GM19328 (cell line): ENCODE data around the gene CAMKK1.
"Not testable (repeated sequence)": the region's sequence is repeated elsewhere in the genome, so short reads cannot be mapped to it uniquely, and the experiment has no call there.

Experiments used
- ATAC-seq: cut with Tn5 transposase; IDR thresholded peaks from one replicate; pipeline ENCODE4 v1.9.1; 2021; ENCODE audit warnings: mild to moderate bottlenecking, moderate library complexity; ENCODE audit not compliant: unreplicated experiment

The CAMKK1 gene

GRCh38 chr17:3880983-3881382, 11.9 kb downstream of the CAMKK1 start:
- no peak for ATAC-seq

DNA sequence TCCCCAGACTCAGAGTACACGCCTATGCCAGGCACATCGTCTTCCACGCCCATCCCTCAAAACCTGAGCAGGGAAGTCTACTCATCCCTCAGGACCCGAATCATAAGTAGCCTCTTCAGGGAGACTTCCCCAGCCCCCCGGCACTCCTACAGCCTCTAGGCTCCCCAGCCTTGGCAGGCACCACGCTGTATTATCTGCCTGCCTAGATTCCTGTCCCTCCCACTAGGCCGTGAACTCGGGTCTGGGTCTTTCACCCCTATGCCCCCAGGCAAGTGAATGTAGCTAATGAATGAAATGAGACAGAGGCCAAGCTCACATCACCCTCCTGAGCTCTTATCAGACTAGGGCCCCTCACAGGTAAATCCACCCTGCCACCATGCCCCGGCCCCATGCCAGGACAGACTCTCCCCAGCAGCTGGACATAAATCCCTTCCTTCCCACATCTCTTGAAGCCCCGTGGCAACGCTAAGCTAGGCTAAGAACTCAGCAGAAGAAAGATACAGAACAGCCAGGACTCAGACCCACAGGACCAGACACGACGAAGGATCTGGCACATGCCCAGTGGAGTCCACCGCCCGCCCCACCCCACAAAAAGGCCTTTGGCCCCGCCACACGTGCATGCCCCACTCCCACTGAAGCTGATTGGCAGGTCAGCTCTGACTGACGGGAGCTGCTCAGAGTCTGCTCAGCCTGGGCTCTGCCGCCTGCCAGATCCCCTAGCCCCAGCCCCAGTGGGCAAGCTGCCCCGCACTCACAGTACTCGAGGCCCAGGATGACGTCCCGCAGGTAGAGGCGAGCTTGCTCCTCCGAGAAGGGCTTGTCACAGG, 13.0 kb downstream of the CAMKK1 start:
- ATAC-seq, result no peak

GRCh38 chr17:3879186-3879585, 13.7 kb downstream of the CAMKK1 start:
- ATAC-seq, result no peak

DNA sequence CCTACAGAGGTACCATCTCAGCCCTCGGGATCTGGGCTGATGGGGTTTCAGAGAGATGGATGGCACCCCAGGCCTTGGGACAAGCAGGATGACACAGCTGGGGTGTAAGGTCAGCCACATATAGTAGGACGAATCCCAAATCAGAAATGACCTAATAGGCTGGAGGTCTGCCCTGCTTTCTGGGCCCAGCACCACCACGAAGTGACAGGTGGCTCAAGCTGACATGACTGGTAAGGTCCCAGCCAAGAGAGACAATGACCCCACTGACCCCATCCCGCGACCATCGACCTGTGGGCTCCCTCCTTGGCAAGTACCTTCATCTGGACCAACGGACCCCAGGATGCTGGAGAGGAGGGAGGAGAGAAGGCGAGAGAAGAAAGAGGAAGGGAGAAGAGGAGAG, 15.6 kb downstream of the CAMKK1 start:
- no peak for ATAC-seq

DNA sequence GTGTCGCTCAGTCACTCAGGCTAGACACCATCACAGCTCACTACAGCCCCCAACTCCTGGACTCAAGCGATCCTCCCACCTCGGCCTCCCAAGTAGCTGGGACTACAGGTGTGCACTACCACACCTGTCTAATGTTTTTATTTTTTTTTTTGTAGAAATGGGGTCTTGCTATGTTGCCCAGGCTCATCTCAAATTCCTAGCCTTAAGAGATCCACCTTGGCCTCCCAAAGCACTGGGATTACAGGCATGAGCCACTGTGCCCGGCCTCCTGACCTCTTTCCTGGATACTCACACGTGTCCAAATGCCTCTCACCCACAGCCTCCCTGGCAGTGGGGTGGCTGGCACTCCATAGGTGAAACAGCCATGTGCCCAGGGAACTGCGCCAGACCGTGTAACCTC, 17.5 kb downstream of the CAMKK1 start:
- no peak for ATAC-seq

DNA sequence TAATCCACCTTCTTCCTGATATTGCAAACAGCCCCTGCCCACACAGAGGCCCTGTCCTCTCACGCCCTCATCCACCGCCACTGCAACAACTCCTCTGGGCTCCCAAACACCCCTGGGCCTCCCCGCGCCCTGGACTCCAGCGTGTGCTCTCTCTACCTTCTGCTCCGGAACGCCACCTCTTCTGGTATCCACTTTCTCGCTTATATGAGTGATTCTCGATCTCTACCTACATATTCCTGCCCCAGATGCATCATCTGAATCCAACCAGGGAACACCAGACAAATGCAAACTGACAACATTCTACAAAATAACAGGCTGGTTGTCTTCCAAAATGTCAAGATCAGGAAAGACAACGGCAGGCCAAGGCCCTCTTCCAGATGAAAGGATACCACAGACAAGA, 19.0 kb downstream of the CAMKK1 start:
- no peak for ATAC-seq

DNA sequence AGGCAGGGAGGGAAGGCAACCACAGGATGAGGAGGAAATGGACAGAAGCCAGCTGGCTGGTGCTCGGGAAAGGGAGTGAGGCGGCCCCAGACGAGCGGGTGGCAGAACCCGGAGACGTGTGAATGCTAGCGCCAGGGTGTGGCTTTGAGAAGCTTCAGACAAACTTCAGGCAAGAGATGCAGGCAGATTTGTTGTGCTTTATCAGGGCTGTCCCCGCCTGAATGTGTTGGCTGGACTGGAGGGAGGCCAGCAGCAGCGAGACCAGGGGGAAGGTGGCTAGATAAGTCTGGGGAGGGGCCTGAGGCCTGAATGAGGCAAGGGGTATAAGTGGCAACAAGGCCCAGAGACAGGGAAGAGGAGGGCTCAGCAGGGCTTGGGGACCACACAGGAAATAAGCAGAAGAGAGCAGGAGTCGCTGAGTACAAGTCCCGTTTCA, 22.0 kb downstream of the CAMKK1 start:
- ATAC-seq, result no peak

GRCh38 chr17:3867606-3868005, 25.2 kb downstream of the CAMKK1 start:
- ATAC-seq, result no peak

DNA sequence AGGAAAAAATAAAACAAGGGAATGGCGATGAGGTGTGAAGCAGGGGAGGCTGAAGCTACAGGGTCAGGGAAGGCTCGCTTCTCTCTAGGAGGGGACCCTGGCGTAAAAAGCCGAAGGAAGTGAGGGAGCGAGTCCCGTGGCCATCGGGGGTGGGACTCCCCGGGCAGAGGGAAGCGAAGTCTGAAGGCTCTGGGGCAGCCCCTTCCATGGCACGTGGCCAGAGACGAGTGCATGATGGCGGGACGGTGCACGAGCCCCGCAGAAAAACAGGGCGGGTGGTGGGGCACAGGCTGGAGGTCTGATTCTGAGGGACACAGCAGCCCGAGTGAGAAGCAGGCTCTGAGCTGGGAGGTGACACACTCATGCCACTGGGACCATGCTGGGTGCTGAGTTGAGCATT, 25.7 kb downstream of the CAMKK1 start:
- no peak for ATAC-seq

- no peak for ATAC-seq
Measured at GRCh38 chr17:3866276-3866675, 26.6 kb downstream of the CAMKK1 start.

DNA sequence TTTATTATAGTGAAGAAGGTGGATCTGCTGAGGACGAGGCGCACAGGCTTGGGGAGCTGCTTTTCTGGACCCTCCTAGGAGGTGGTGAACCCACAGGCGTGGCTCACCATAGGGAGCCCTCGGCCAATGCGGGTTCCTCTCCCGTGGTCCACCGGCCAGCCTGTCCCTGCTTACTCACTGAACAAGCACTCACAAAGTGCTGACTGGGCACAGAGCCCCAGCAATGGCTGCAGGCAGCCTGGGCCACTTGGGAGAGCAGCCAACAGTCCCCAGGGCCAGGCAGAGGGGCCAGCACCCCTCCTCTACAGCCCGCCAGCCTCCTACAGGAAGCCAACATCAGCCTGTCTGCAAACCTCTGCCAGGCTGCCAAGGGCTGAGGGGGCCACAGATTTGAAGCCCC, 27.7 kb downstream of the CAMKK1 start:
- no peak for ATAC-seq

DNA sequence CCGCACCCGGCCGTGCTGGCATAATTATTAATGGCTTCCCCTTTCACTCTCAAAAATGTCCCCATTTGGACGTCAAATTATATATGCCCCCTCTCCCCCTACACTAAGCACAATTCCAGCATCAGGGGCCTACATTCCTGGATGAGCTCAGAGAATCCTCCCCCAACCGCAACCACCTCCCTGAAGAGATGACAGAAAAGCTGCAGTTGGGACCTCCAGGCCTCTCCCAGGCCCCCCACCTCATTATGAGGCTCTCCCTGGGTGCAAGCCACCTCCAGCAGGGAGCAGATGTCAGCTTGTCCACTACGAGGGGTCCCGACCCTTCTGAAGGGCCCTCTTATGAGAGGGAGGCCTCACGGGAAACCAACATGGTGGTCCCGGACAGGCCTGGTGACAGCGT, 28.3 kb downstream of the CAMKK1 start:
- ATAC-seq, result no peak

GRCh38 chr17:3861761-3862681, 30.8 kb downstream of the CAMKK1 start:
- no peak for ATAC-seq

DNA sequence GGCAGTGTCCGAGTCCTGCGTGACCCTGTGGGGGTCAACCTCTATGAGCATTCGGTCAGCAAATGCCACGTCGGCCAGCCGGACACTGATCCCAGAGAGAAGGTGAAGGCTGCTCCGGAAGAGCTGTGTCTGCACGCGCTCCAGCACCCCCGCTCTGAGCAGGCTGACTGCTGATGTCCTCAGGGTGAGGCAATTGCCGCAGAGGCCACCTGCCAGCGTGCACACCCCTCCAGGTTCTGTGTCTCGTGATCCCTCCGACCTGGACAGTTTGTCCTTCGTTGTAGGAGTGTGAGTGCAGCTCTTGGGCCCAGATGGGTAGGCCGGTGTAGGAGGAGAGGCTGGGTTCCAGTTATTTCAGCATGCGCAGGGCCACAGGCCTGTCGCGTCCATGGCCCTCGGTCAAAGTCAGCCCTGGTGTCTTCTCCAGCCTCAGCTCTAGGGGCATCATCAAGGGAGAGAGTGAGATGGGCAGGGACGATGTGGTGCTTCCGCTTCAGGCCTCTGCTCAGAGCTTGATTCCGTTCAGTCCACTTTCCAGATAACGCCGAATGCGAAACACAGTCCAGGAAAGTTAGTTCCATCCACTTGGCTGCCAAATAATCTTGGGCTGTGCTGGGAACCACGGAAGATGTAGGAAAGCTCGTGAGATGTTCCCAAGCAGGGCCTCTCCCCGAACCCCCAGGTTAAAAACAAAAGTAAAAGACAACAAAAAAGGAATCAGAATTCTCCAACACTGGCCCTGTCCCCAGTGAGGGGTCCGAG, 31.7 kb downstream of the CAMKK1 start:
- no peak for ATAC-seq

- no peak for ATAC-seq
Measured at GRCh38 chr17:3859940-3860339, 32.9 kb downstream of the CAMKK1 start.

- ATAC-seq, result no peak
Measured at GRCh38 chr17:3857261-3858105, 35.4 kb downstream of the CAMKK1 start.

- ATAC-seq, result not testable (repeated sequence)
Measured at GRCh38 chr17:3854204-3854603, 38.6 kb downstream of the CAMKK1 start.

GRCh38 chr17:3852561-3852960, 40.3 kb downstream of the CAMKK1 start:
- no peak for ATAC-seq

DNA sequence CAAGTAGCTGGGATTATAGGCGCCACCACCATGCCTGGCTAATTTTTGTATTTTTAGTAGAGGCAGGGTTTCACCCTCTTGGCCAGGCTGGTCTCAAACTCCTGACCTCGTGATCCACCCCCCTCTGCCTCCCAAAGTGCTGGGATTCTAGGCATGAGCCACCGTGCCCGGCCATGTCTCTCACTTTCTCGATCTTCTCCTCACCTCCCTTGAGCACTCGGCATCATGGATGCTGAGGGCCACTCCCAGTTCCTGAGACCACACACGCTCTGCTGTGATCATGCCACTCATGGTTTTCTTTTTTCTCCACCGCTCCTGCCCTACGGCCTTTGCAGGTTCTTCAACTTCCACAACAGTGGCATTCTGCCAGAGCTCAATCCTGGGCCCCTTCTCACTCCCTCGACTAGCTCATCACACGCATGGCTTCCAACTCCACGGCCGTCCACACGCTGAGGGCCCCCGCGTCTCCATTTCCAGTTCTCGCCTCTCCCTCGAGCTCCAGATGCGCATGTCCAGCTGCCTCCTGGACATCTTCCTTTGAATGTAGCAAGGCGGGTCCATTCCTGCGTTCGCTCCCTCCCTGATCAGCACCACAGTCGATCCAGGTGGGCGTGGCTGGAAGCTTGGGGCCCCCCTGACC, 41.3 kb downstream of the CAMKK1 start:
- ATAC-seq, result no peak
